ENCODE measurements around the gene HOXA11.

Gene HOXA11

GRCh38 chr7:27212497-27213432, 27.7 kb upstream of the HOXA11 start:
- no peak overlapping the region for H3K4ac ChIP-seq (ENCODE audit: low read depth in 1 of 2, low read length in 2 of 2)
- no peak overlapping the region for H4K8ac ChIP-seq (ENCODE audit: low read length)
- H3K9me3 ChIP-seq (ENCODE audit: control insufficient read depth, low read length) = no peaks in the 10 kb centered on the region
- H3K27me3 ChIP-seq (ENCODE audit: control insufficient read depth in 1 of 2, insufficient read depth in 1 of 2, low read length in 2 of 2) = peaks cover 82 to 97% of the 10 kb centered on the region in 2 experiments
- no peak overlapping the region for H3K14ac ChIP-seq (ENCODE audit: low read length in 2 of 2)
- peak overlapping the region in 1 of 2 experiments; percentile 19 for H3K23ac ChIP-seq (ENCODE audit: low read length in 2 of 2)
- H3K18ac ChIP-seq (ENCODE audit: low read depth in 1 of 2, low read length in 2 of 2) = no peak overlapping the region
- H2BK15ac ChIP-seq (ENCODE audit: low read depth, poor library complexity, severe bottlenecking) = no peak overlapping the region
- no peak for DNase-seq
- no peak overlapping the region for H4K91ac ChIP-seq (ENCODE audit: low read length)
- H2AK5ac ChIP-seq (ENCODE audit: low read length, severe bottlenecking) = no peak overlapping the region
- no peak overlapping the region for H2AFZ ChIP-seq (ENCODE audit: low read depth, low read length)
- 31% methylated on average over 40 of the region's 52 CpGs for WGBS
- no peak overlapping the region for H3K27ac ChIP-seq (ENCODE audit: low read length, poor library complexity, severe bottlenecking)
- H3K4me3 ChIP-seq (ENCODE audit: insufficient read depth in 1 of 2, low read depth in 1 of 2, low read length in 2 of 2) = no peak overlapping the region
- H2BK5ac ChIP-seq (ENCODE audit: low read depth, low read length, poor library complexity, severe bottlenecking) = no peak overlapping the region
- H3K9ac ChIP-seq (ENCODE audit: low read length) = no peak overlapping the region
- no peak overlapping the region for H2BK12ac ChIP-seq (ENCODE audit: low read length in 2 of 2)
- H3K79me1 ChIP-seq (replicated peaks; ENCODE audit: low read length, poor library complexity, severe bottlenecking) = no peaks in the 10 kb centered on the region
- H3K4me1 ChIP-seq (ENCODE audit: control insufficient read depth, insufficient read depth, low read depth, low read length) = peaks cover 16% of the 10 kb centered on the region
- no peak overlapping the region for H2BK120ac ChIP-seq (ENCODE audit: low read depth, low read length)
- H3K36me3 ChIP-seq (ENCODE audit: control insufficient read depth in 1 of 2, insufficient read depth in 2 of 2, low read depth in 1 of 2, low read length in 2 of 2) = no peaks in the 10 kb centered on the region
- peak overlapping the region; percentile 40 for H3K4me2 ChIP-seq (ENCODE audit: low read length, poor library complexity, severe bottlenecking)

DNA sequence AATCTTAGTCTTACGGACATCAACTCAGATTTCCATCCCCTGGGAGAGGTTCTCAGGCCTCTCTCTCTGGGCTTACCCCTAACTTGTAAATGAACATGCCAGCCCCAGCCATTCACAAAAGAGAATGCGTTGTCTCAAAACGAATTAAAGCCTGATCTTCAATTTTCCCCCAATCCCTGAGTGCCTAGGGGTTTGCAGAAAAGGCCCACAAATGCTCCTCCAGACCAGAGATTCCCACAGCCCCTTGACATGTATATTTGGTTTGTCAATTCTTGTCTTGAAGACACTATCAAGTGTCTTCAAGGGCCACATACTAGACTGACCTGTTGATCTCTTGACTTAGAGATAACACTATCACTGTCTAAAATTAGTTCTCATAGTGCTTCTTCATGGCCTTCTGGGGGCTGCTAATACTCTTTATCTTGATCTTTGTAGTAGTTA, 26.8 kb upstream of the HOXA11 start:
- Histone ChIP-seq H3K4me2 (ENCODE audit: low read length, poor library complexity, severe bottlenecking) (no peak overlapping the region), H2AK5ac (ENCODE audit: low read length, severe bottlenecking) (no peak overlapping the region), H3K23ac (ENCODE audit: low read length in 2 of 2) (no peak overlapping the region), H4K8ac (ENCODE audit: low read length) (no peak overlapping the region), H2BK120ac (ENCODE audit: low read depth, low read length) (no peak overlapping the region), H3K9ac (ENCODE audit: low read length) (no peak overlapping the region), H2BK15ac (ENCODE audit: low read depth, poor library complexity, severe bottlenecking) (no peak overlapping the region), H2BK5ac (ENCODE audit: low read depth, low read length, poor library complexity, severe bottlenecking) (no peak overlapping the region), H3K4ac (ENCODE audit: low read depth in 1 of 2, low read length in 2 of 2) (no peak overlapping the region), H2BK12ac (ENCODE audit: low read length in 2 of 2) (no peak overlapping the region), H3K14ac (ENCODE audit: low read length in 2 of 2) (no peak overlapping the region), H3K18ac (ENCODE audit: low read depth in 1 of 2, low read length in 2 of 2) (no peak overlapping the region), H3K4me1 (ENCODE audit: control insufficient read depth, insufficient read depth, low read depth, low read length) (peaks cover 16% of the 10 kb centered on the region), H3K9me3 (ENCODE audit: control insufficient read depth, low read length) (no peaks in the 10 kb centered on the region), H3K36me3 (ENCODE audit: control insufficient read depth in 1 of 2, insufficient read depth in 2 of 2, low read depth in 1 of 2, low read length in 2 of 2) (no peaks in the 10 kb centered on the region), H3K27ac (ENCODE audit: low read length, poor library complexity, severe bottlenecking) (no peak overlapping the region), H3K27me3 (ENCODE audit: control insufficient read depth in 1 of 2, insufficient read depth in 1 of 2, low read length in 2 of 2) (peaks cover 86 to 96% of the 10 kb centered on the region in 2 experiments), H3K4me3 (ENCODE audit: insufficient read depth in 1 of 2, low read depth in 1 of 2, low read length in 2 of 2) (no peak overlapping the region), H2AFZ (ENCODE audit: low read depth, low read length) (no peak overlapping the region), H4K91ac (ENCODE audit: low read length) (no peak overlapping the region), H3K79me1 (replicated peaks; ENCODE audit: low read length, poor library complexity, severe bottlenecking) (no peaks in the 10 kb centered on the region)
- 43% methylated on average over 3 of the region's 3 CpGs for WGBS
- no peak for DNase-seq

DNA sequence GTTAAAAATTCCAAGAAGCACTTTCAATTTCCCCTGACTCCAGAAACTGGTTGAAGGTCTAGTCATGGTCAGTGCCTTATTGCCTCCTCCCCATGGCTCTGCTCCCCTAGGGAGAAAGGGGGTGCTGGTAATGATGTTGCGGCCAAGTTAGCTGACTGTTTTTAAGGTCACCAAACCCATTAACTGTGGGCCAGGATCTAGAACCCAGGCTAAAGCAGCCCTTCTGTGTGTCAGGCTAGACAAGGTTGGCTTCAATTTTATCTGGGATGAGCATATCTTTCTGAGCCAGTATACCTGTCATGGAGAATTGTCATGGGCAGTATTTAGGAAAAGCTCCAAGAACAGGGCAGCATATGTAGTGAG, 26.0 kb upstream of the HOXA11 start:
- Histone ChIP-seq H2AFZ (ENCODE audit: low read depth, low read length) (no peak overlapping the region), H3K27me3 (ENCODE audit: control insufficient read depth in 1 of 2, insufficient read depth in 1 of 2, low read length in 2 of 2) (peaks cover 86 to 95% of the 10 kb centered on the region in 2 experiments), H3K4ac (ENCODE audit: low read depth in 1 of 2, low read length in 2 of 2) (no peak overlapping the region), H2BK120ac (ENCODE audit: low read depth, low read length) (no peak overlapping the region), H3K18ac (ENCODE audit: low read depth in 1 of 2, low read length in 2 of 2) (no peak overlapping the region), H3K27ac (ENCODE audit: low read length, poor library complexity, severe bottlenecking) (no peak overlapping the region), H4K8ac (ENCODE audit: low read length) (no peak overlapping the region), H2AK5ac (ENCODE audit: low read length, severe bottlenecking) (no peak overlapping the region), H2BK12ac (ENCODE audit: low read length in 2 of 2) (no peak overlapping the region), H2BK5ac (ENCODE audit: low read depth, low read length, poor library complexity, severe bottlenecking) (no peak overlapping the region), H3K9me3 (ENCODE audit: control insufficient read depth, low read length) (no peaks in the 10 kb centered on the region), H3K14ac (ENCODE audit: low read length in 2 of 2) (no peak overlapping the region), H3K79me1 (replicated peaks; ENCODE audit: low read length, poor library complexity, severe bottlenecking) (no peaks in the 10 kb centered on the region), H3K4me2 (ENCODE audit: low read length, poor library complexity, severe bottlenecking) (no peak overlapping the region), H3K4me1 (ENCODE audit: control insufficient read depth, insufficient read depth, low read depth, low read length) (peaks cover 16% of the 10 kb centered on the region), H4K91ac (ENCODE audit: low read length) (no peak overlapping the region), H3K36me3 (ENCODE audit: control insufficient read depth in 1 of 2, insufficient read depth in 2 of 2, low read depth in 1 of 2, low read length in 2 of 2) (no peaks in the 10 kb centered on the region), H3K23ac (ENCODE audit: low read length in 2 of 2) (no peak overlapping the region), H2BK15ac (ENCODE audit: low read depth, poor library complexity, severe bottlenecking) (no peak overlapping the region), H3K4me3 (ENCODE audit: insufficient read depth in 1 of 2, low read depth in 1 of 2, low read length in 2 of 2) (no peak overlapping the region), H3K9ac (ENCODE audit: low read length) (no peak overlapping the region)
- DNase-seq = no peak
- WGBS = 98% methylated on average over 1 of the region's 1 CpG

- WGBS = 19% methylated on average over 32 of the region's 32 CpGs
Observed at GRCh38 chr7:27210441-27211083, 25.5 kb upstream of the HOXA11 start.

More at GRCh38 chr7:27210441-27211083, 25.5 kb upstream of the HOXA11 start:
- H3K18ac ChIP-seq (ENCODE audit: low read depth in 1 of 2, low read length in 2 of 2) = no peak overlapping the region
- no peaks in the 10 kb centered on the region for H3K36me3 ChIP-seq (ENCODE audit: control insufficient read depth in 1 of 2, insufficient read depth in 2 of 2, low read depth in 1 of 2, low read length in 2 of 2)
- DNase-seq = peak; percentile 45
- no peak overlapping the region for H2BK5ac ChIP-seq (ENCODE audit: low read depth, low read length, poor library complexity, severe bottlenecking)
- no peaks in the 10 kb centered on the region for H3K9me3 ChIP-seq (ENCODE audit: control insufficient read depth, low read length)
- H3K4me3 ChIP-seq (ENCODE audit: insufficient read depth in 1 of 2, low read depth in 1 of 2, low read length in 2 of 2) = peak overlapping the region in 1 of 2 experiments; percentile 72
- no peak overlapping the region for H3K14ac ChIP-seq (ENCODE audit: low read length in 2 of 2)
- H3K27ac ChIP-seq (ENCODE audit: low read length, poor library complexity, severe bottlenecking) = no peak overlapping the region
- no peak overlapping the region for H2AFZ ChIP-seq (ENCODE audit: low read depth, low read length)
- no peak overlapping the region for H2BK15ac ChIP-seq (ENCODE audit: low read depth, poor library complexity, severe bottlenecking)
- no peaks in the 10 kb centered on the region for H3K79me1 ChIP-seq (replicated peaks; ENCODE audit: low read length, poor library complexity, severe bottlenecking)
- no peak overlapping the region for H3K4ac ChIP-seq (ENCODE audit: low read depth in 1 of 2, low read length in 2 of 2)
- no peak overlapping the region for H3K23ac ChIP-seq (ENCODE audit: low read length in 2 of 2)
- peaks cover 20% of the 10 kb centered on the region for H3K4me1 ChIP-seq (ENCODE audit: control insufficient read depth, insufficient read depth, low read depth, low read length)
- H3K27me3 ChIP-seq (ENCODE audit: control insufficient read depth in 1 of 2, insufficient read depth in 1 of 2, low read length in 2 of 2) = peaks cover 87 to 95% of the 10 kb centered on the region in 2 experiments
- H4K8ac ChIP-seq (ENCODE audit: low read length) = no peak overlapping the region
- no peak overlapping the region for H2AK5ac ChIP-seq (ENCODE audit: low read length, severe bottlenecking)
- peak overlapping the region; percentile 67 for H3K4me2 ChIP-seq (ENCODE audit: low read length, poor library complexity, severe bottlenecking)
- H4K91ac ChIP-seq (ENCODE audit: low read length) = no peak overlapping the region
- peak overlapping the region; percentile 59 for H3K9ac ChIP-seq (ENCODE audit: low read length)
- H2BK120ac ChIP-seq (ENCODE audit: low read depth, low read length) = no peak overlapping the region
- H2BK12ac ChIP-seq (ENCODE audit: low read length in 2 of 2) = no peak overlapping the region
